Upper lobe of right lung (tissue), 1 donor: ENCODE measurements around the gene SIKE1. TPM values are rescaled to one million over a fixed set of nuclear protein-coding genes. Genes with fewer than 3 reads are reported as not detected.

Source experiments
- ATAC-seq: fragments of 200-7000 bp; cut with Tn5 transposase; one replicate; pipeline ENCODE4 v1.9.1; 2020; ENCODE audit warnings: mild to moderate bottlenecking, moderate library complexity
- DNase-seq: peaks from one replicate; pipeline ENCODE4 v3.0.0-alpha.2; 2020
- H3K27ac ChIP-seq: fragments of 200-600 bp; one replicate; pipeline ENCODE4 v1.8.0; 2022
- H3K27me3 ChIP-seq: fragments of 200-600 bp; one replicate; pipeline ENCODE4 v1.8.0; 2022; ENCODE audit warnings: mild to moderate bottlenecking
- H3K36me3 ChIP-seq: fragments of 200-600 bp; one replicate; pipeline ENCODE4 v1.8.0; 2022
- H3K4me1 ChIP-seq: fragments of 200-600 bp; one replicate; pipeline ENCODE4 v1.8.0; 2022
- H3K4me3 ChIP-seq: fragments of 200-600 bp; one replicate; pipeline ENCODE4 v1.8.0; 2022; ENCODE audit warnings: mild to moderate bottlenecking
- H3K9me3 ChIP-seq: fragments of 200-600 bp; one replicate; pipeline ENCODE4 v1.8.0; 2022
- CTCF ChIP-seq: fragments of 200-600 bp; IDR thresholded peaks from one replicate; pipeline ENCODE4 v1.8.0; 2022; ENCODE audit warnings: antibody characterized with exemption
- intact Hi-C: fragments of 100-400 bp; cut with DNase I; formaldehyde crosslinking; loops from one replicate; pipeline ENCODE4 v1.11.0; 2022
- total RNA-seq: library from RNA; stranded (reverse); fragmentation: NEBNext Ultra II Directional; extraction: Animal tissue kit (Norgen Biotek cat#: 25700); gene quantifications from one replicate; pipeline ENCODE4 v1.2.1, GENCODE V29; 2021
- donor health status: DM: no; HTN: yes; CAD: no; lungs with severe emphysema.

SIKE1 gene
- total RNA-seq, 1 donor from 2014 or later = 31.2 TPM

GRCh38 chr1:114723915-114724314, 56.6 kb downstream of the SIKE1 start:
- Histone ChIP-seq H3K27me3 (no peaks in the 10 kb centered on the region), H3K9me3 (no peaks in the 10 kb centered on the region), H3K4me1 (no peaks in the 10 kb centered on the region), H3K4me3 (no peak overlapping the region), H3K36me3 (peaks cover 100% of the 10 kb centered on the region), H3K27ac (no peak overlapping the region)
- DNase-seq (no peak), ATAC-seq (no peak)
- TF ChIP-seq CTCF = no peak
- intact Hi-C loops = no loop called here

- no peaks in the 10 kb centered on the region for H3K4me1 ChIP-seq
- no peak overlapping the region for H3K27ac ChIP-seq
- H3K9me3 ChIP-seq = no peaks in the 10 kb centered on the region
- peaks cover 100% of the 10 kb centered on the region for H3K36me3 ChIP-seq
- intact Hi-C loops = no loop called here
- H3K27me3 ChIP-seq = no peaks in the 10 kb centered on the region
- DNase-seq (no peak), ATAC-seq (no peak)
- H3K4me3 ChIP-seq = no peak overlapping the region
- TF ChIP-seq CTCF = no peak
Observed at GRCh38 chr1:114723457-114723856, 57.0 kb downstream of the SIKE1 start.

GRCh38 chr1:114720492-114720891, 60.0 kb downstream of the SIKE1 start:
- no peak for DNase-seq
- Histone ChIP-seq H3K9me3 (no peaks in the 10 kb centered on the region), H3K4me3 (no peak overlapping the region), H3K4me1 (peaks cover 4% of the 10 kb centered on the region), H3K36me3 (peaks cover 85% of the 10 kb centered on the region), H3K27me3 (no peaks in the 10 kb centered on the region), H3K27ac (no peak overlapping the region)
- TF ChIP-seq CTCF = no peak
- ATAC-seq = no peak
- intact Hi-C loops = no loop called here

Other genes with a start within 250 kb of the SIKE1 start
- 26.0 TPM for gene BCAS2, start 199.1 kb downstream of the SIKE1 start, total RNA-seq
- 2.3 TPM for gene DENND2C, start 110.6 kb downstream of the SIKE1 start, total RNA-seq
- not detected for gene AMPD1, start 85.1 kb downstream of the SIKE1 start, total RNA-seq
- gene NRAS, start 63.9 kb downstream of the SIKE1 start, total RNA-seq = 26.5 TPM
- gene CSDE1, start 22.7 kb downstream of the SIKE1 start, total RNA-seq = 551 TPM
- gene SYCP1, start 74.2 kb upstream of the SIKE1 start, total RNA-seq = not detected
- gene TSHB, start 249.1 kb upstream of the SIKE1 start, total RNA-seq = not detected